H1 (cell line): ENCODE results near the gene ACKR3. TPM values are rescaled to one million over a fixed set of nuclear protein-coding genes. Genes with fewer than 3 reads are reported as not detected.

ENCODE experiments used
- CTCF ChIA-PET: fragments of 300-600 bp; sonication (Branson Sonifier 250); formaldehyde crosslinking; loops from one replicate; lab custom pipeline; 2021; ENCODE audit not compliant: partially characterized antibody; lab: Charles Lee
- POLR2A ChIA-PET: fragments of 300-600 bp; sonication (Branson Sonifier 250); formaldehyde crosslinking; loops from one replicate; lab custom pipeline; 2021; ENCODE audit warnings: inconsistent platforms; ENCODE audit not compliant: partially characterized antibody; lab: Charles Lee
- DNase-seq, 2 experiments: peaks; one replicate each; pipeline versions ENCODE4 v3.0.0 to v3.0.0-alpha.2; 2010 to 2022; ENCODE audit warnings: low spot score in 2 of 2, low read depth in 1 of 2, mixed read lengths in 1 of 2
- FAIRE-seq: peaks from 2 replicates; lab custom pipeline; 2011; peaks lifted over from hg19 to GRCh38; lab: Jason Lieb, UNC
- H2AFZ ChIP-seq: 2 replicates; pipeline ENCODE4 v1.8.1; 2012; ENCODE audit warnings: low read length, inconsistent platforms
- H2AK5ac ChIP-seq: 2 replicates; pipeline ENCODE4 v1.6.1; 2013; ENCODE audit warnings: low read depth, low read length
- H2BK120ac ChIP-seq: replicated peaks from 2 replicates; pipeline ENCODE3; 2013; ENCODE audit warnings: low read depth, low read length, inconsistent platforms
- H2BK12ac ChIP-seq: 2 replicates; pipeline ENCODE4 v1.6.1; 2013; ENCODE audit warnings: low read depth, low read length
- H2BK15ac ChIP-seq: 2 replicates; pipeline ENCODE4 v1.6.1; 2013; ENCODE audit warnings: low read length
- H2BK20ac ChIP-seq: 2 replicates; pipeline ENCODE4 v1.6.1; 2013; ENCODE audit warnings: low read length
- H2BK5ac ChIP-seq: 2 replicates; pipeline ENCODE4 v1.6.1; 2013; ENCODE audit warnings: low read depth, low read length
- H3K14ac ChIP-seq: 2 replicates; pipeline ENCODE4 v1.6.1; 2013; ENCODE audit warnings: inconsistent platforms; ENCODE audit not compliant: insufficient read length
- H3K18ac ChIP-seq: 2 replicates; pipeline ENCODE4 v1.6.1; 2013; ENCODE audit warnings: low read length; ENCODE audit errors: extremely low read depth
- H3K23ac ChIP-seq: 2 replicates; pipeline ENCODE4 v1.6.1; 2013; ENCODE audit warnings: inconsistent platforms; ENCODE audit not compliant: insufficient read length
- H3K23me2 ChIP-seq: 2 replicates; pipeline ENCODE4 v1.6.1; 2013; ENCODE audit warnings: low read depth, low read length
- H3K27ac ChIP-seq: 2 replicates; pipeline ENCODE4 v1.6.1; 2011; ENCODE audit warnings: low read depth, low read length, inconsistent platforms
- H3K27me3 ChIP-seq, 4 experiments: replicated peaks in 1 of 4; 1 replicate in 1 of 4; 2 replicates in 3 of 4; pipeline versions ENCODE4 v1.6.1 to v1.8.1; 2011 to 2013; ENCODE audit warnings: low read length in 3 of 4, mild to moderate bottlenecking in 3 of 4, inconsistent platforms in 2 of 4, mixed read lengths in 2 of 4, moderate library complexity in 1 of 4; ENCODE audit not compliant: control insufficient read depth in 3 of 4, insufficient read depth in 3 of 4; ENCODE audit errors: extremely low read depth in 1 of 4
- H3K36me3 ChIP-seq, 4 experiments: 2 replicates each; pipeline versions ENCODE4 v1.6.1 to v1.8.1; 2011 to 2013; ENCODE audit warnings: mild to moderate bottlenecking in 4 of 4, low read length in 3 of 4, moderate library complexity in 2 of 4, control low read depth in 1 of 4, inconsistent platforms in 1 of 4; ENCODE audit not compliant: insufficient read depth in 4 of 4, control insufficient read depth in 2 of 4
- H3K4ac ChIP-seq: replicated peaks from 2 replicates; pipeline ENCODE3; 2013; ENCODE audit warnings: low read length, low read depth, mixed read lengths, inconsistent platforms; ENCODE audit not compliant: insufficient read length
- H3K4me1 ChIP-seq, 4 experiments: replicated peaks in 1 of 4; 1 replicate in 1 of 4; 2 replicates in 3 of 4; pipeline versions ENCODE4 v1.6.1 to v1.8.1; 2011 to 2013; ENCODE audit warnings: low read length in 3 of 4, inconsistent platforms in 2 of 4, mixed read lengths in 1 of 4; ENCODE audit not compliant: insufficient read depth in 4 of 4, control insufficient read depth in 3 of 4
- H3K4me2 ChIP-seq, 2 experiments: 2 replicates each; pipeline versions ENCODE4 v1.6.1 to v1.8.1; 2011 to 2013; ENCODE audit warnings: low read depth in 2 of 2, low read length in 2 of 2, control low read depth in 1 of 2, inconsistent platforms in 1 of 2, mild to moderate bottlenecking in 1 of 2; ENCODE audit not compliant: insufficient read depth in 1 of 2
- H3K4me3 ChIP-seq, 4 experiments: fragments of 200-600, 300-600 bp in 1 of 4; sonication (generic), shearing (Covaris generic), sonication (Bioruptor Twin) in 1 of 4; 2 replicates each; pipeline versions ENCODE4 v1.5.1 to v1.8.1; 2011 to 2016; ENCODE audit warnings: low read length in 4 of 4, low read depth in 3 of 4, control low read depth in 2 of 4, inconsistent platforms in 2 of 4, mild to moderate bottlenecking in 2 of 4, mixed read lengths in 1 of 4, moderate library complexity in 1 of 4; ENCODE audit not compliant: insufficient read depth in 2 of 4; ENCODE audit errors: extremely low read depth in 1 of 4
- H3K56ac ChIP-seq: replicated peaks from 2 replicates; pipeline ENCODE3; 2013; ENCODE audit warnings: low read depth, mild to moderate bottlenecking, mixed read lengths, low read length, inconsistent platforms; ENCODE audit not compliant: insufficient read length
- H3K79me1 ChIP-seq: 2 replicates; pipeline ENCODE4 v1.6.1; 2013; ENCODE audit warnings: low read depth, low read length, control low read depth
- H3K79me2 ChIP-seq, 2 experiments: 2 replicates each; pipeline versions ENCODE4 v1.6.1 to v1.8.1; 2012 to 2013; ENCODE audit warnings: low read length in 2 of 2, mild to moderate bottlenecking in 2 of 2, inconsistent platforms in 1 of 2; ENCODE audit not compliant: insufficient read depth in 2 of 2, control insufficient read depth in 1 of 2
- H3K9ac ChIP-seq, 4 experiments: replicated peaks in 1 of 4; 1 replicate in 1 of 4; 2 replicates in 3 of 4; pipeline versions ENCODE4 v1.6.1 to v1.8.1; 2011 to 2013; ENCODE audit warnings: low read depth in 3 of 4, low read length in 3 of 4, control low read depth in 2 of 4, mild to moderate bottlenecking in 2 of 4, moderate library complexity in 2 of 4, inconsistent platforms in 1 of 4; ENCODE audit errors: extremely low read depth in 1 of 4
- H3K9me3 ChIP-seq, 2 experiments: 2 replicates each; pipeline versions ENCODE4 v1.6.1 to v1.8.1; 2012 to 2013; ENCODE audit warnings: mild to moderate bottlenecking in 2 of 2, moderate library complexity in 2 of 2, control low read depth in 1 of 2, inconsistent platforms in 1 of 2, low read depth in 1 of 2, low read length in 1 of 2, mixed read lengths in 1 of 2; ENCODE audit not compliant: insufficient read depth in 2 of 2
- H4K20me1 ChIP-seq, 2 experiments: replicated peaks in 1 of 2; 2 replicates each; pipeline versions ENCODE3 to v1.8.1; 2011 to 2013; ENCODE audit warnings: inconsistent platforms in 2 of 2, low read length in 2 of 2, mild to moderate bottlenecking in 1 of 2; ENCODE audit not compliant: insufficient read depth in 2 of 2, control insufficient read depth in 1 of 2
- H4K5ac ChIP-seq: 2 replicates; pipeline ENCODE4 v1.6.1; 2013; ENCODE audit warnings: low read length, low read depth, mixed read lengths, inconsistent platforms; ENCODE audit not compliant: insufficient read length
- H4K8ac ChIP-seq: 2 replicates; pipeline ENCODE4 v1.8.0; 2013; ENCODE audit warnings: mild to moderate bottlenecking, moderate library complexity, low read length, inconsistent platforms; ENCODE audit not compliant: insufficient read depth; ENCODE audit errors: extremely low read depth
- H4K91ac ChIP-seq: replicated peaks from 2 replicates; pipeline ENCODE3; 2013; ENCODE audit warnings: low read length, mixed read lengths, inconsistent platforms; ENCODE audit not compliant: insufficient read length
- ASH2L ChIP-seq: fragments of 200-600, 300-600 bp; sonication (generic); IDR thresholded peaks from one replicate; pipeline ENCODE4 v1.7.1; 2017; ENCODE audit warnings: low read length
- ATF3 ChIP-seq: IDR thresholded peaks from 2 replicates; pipeline ENCODE4 v1.6.1; 2011; ENCODE audit warnings: low read depth, mild to moderate bottlenecking, low read length; ENCODE audit not compliant: insufficient read depth
- EP300 ChIP-seq, 2 experiments: IDR thresholded peaks; 1 replicate in 1 of 2; 2 replicates in 1 of 2; pipeline ENCODE4 v1.6.1; 2011 to 2012; ENCODE audit warnings: low read depth in 2 of 2, low read length in 2 of 2, mild to moderate bottlenecking in 2 of 2, borderline replicate concordance in 1 of 2, inconsistent platforms in 1 of 2, moderate library complexity in 1 of 2
- EZH2 ChIP-seq: fragments of 200-600 bp; sonication (generic); IDR thresholded peaks from 2 replicates; pipeline ENCODE4 v1.7.1; 2012; ENCODE audit warnings: low read depth, mild to moderate bottlenecking, moderate library complexity, low read length, inconsistent platforms; ENCODE audit not compliant: severe bottlenecking
- RFX5 ChIP-seq: IDR thresholded peaks from 2 replicates; pipeline ENCODE4 v1.6.1; 2011; ENCODE audit warnings: low read depth, low read length, improper control_type of control experiment, borderline replicate concordance
- WGBS, 2 experiments: shearing (Covaris generic) in 1 of 2; methylation state at CpG; one replicate each; pipeline versions ENCODE4 v1.1.6 to v1.1.7; 2013 to 2015; ENCODE audit warnings: low lambda C conversion rate in 2 of 2, mixed read lengths in 2 of 2, inconsistent platforms in 1 of 2, low coverage in 1 of 2, missing lambda C conversion rate in 1 of 2; ENCODE audit not compliant: insufficient replicate concordance in 2 of 2, insufficient coverage in 1 of 2, insufficient read length in 1 of 2; ENCODE audit errors: extremely low coverage in 1 of 2, missing lambda C conversion rate in 1 of 2; 5-methylcytosine and 5-hydroxymethylcytosine counted together
- polyA plus RNA-seq, 7 experiments: library from polyadenylated mRNA; depleted of rRNA in 3 of 7; stranded (reverse) in 5 of 7; unstranded in 2 of 7; fragments of >200 nt in 5 of 7; fragments of 200-250 nt in 2 of 7; gene quantifications; 1 replicate in 5 of 7; 2 replicates in 1 of 7; 4 replicates in 1 of 7; pipeline versions ENCODE4 v1.2.1 to v1.2.3, GENCODE V29; 2011 to 2013; ENCODE audit warnings: missing spikeins in 2 of 7, mixed read lengths in 2 of 7
- total RNA-seq: library from RNA; stranded (reverse); fragmentation: NEBNext Ultra II Directional; extraction: Animal tissue kit (Norgen Biotek cat#: 25700); gene quantifications from 2 replicates; pipeline ENCODE4 v1.2.1, GENCODE V29; 2021

The ACKR3 gene
- total and polyA plus RNA-seq, 2 of the 8 experiments (the other 6 are each of a cell fraction or from before 2014, with no cell fraction given) = 1.4 to 24.4 TPM

- Histone ChIP-seq H3K4ac (no peak overlapping the region), H3K23ac (no peak overlapping the region), H4K20me1 (peaks cover 0 to 10% of the 10 kb centered on the region in 2 experiments), H2AFZ (no peak overlapping the region), H3K27me3 (no peaks in the 10 kb centered on the region), H3K9me3 (no peaks in the 10 kb centered on the region), H4K8ac (no peak overlapping the region), H3K56ac (no peak overlapping the region), H3K14ac (no peak overlapping the region), H3K36me3 (no peaks in the 10 kb centered on the region; a peak in 1 of 8 replicates)
- TF ChIP-seq EP300 (IDR thresholded peaks at IDR 0.05; ENCODE audit: borderline replicate concordance in 1 of 2, low read depth in 2 of 2, low read length in 2 of 2) (no peak), EZH2 (no peak), RFX5 (no peak), ATF3 (no peak), ASH2L (no peak)
- TF ChIP-seq, all 59 proteins: peak for 0
- H4K91ac ChIP-seq = no peak overlapping the region
- no peak overlapping the region for H2BK15ac ChIP-seq
- no peaks in the 10 kb centered on the region for H3K79me1 ChIP-seq
- H2BK5ac ChIP-seq = no peak overlapping the region
- H3K4me3 ChIP-seq = no peak overlapping the region
- ChIA-PET CTCF (interaction anchor here (1.2 to 2.0 kb wide), 4 partner anchors 12 to 383 kb away, joined by 3 to 5 read pairs (median 4); no protein-coding TSS in a partner anchor), POLR2A (no interaction called here)
- H3K23me2 ChIP-seq = peaks cover 10% of the 10 kb centered on the region
- H2BK20ac ChIP-seq = no peak overlapping the region
- FAIRE-seq (no peak), DNase-seq (no peak)
- WGBS, 2 experiments = 92% methylated on average over 15 of the region's 15 CpGs; no CpG with 5 or more reads in 1 of the 2 experiments
- H3K18ac ChIP-seq = no peak overlapping the region
- H4K5ac ChIP-seq = no peak overlapping the region
- no peak overlapping the region for H2BK12ac ChIP-seq
- H2AK5ac ChIP-seq = no peak overlapping the region
- no peak overlapping the region for H2BK120ac ChIP-seq
- no peak overlapping the region for H3K9ac ChIP-seq
- H3K4me1 ChIP-seq = no peaks in the 10 kb centered on the region
- no peak overlapping the region for H3K4me2 ChIP-seq
- no peak overlapping the region for H3K27ac ChIP-seq
- H3K79me2 ChIP-seq = peaks cover 0 to 2% of the 10 kb centered on the region in 2 experiments; a peak in 1 of 4 replicates
These were observed 19.4 kb downstream of the ACKR3 start for GRCh38 chr2:236588932-236589592.
